ENCODE measurements around the gene BCAS3.

Gene BCAS3

DNA sequence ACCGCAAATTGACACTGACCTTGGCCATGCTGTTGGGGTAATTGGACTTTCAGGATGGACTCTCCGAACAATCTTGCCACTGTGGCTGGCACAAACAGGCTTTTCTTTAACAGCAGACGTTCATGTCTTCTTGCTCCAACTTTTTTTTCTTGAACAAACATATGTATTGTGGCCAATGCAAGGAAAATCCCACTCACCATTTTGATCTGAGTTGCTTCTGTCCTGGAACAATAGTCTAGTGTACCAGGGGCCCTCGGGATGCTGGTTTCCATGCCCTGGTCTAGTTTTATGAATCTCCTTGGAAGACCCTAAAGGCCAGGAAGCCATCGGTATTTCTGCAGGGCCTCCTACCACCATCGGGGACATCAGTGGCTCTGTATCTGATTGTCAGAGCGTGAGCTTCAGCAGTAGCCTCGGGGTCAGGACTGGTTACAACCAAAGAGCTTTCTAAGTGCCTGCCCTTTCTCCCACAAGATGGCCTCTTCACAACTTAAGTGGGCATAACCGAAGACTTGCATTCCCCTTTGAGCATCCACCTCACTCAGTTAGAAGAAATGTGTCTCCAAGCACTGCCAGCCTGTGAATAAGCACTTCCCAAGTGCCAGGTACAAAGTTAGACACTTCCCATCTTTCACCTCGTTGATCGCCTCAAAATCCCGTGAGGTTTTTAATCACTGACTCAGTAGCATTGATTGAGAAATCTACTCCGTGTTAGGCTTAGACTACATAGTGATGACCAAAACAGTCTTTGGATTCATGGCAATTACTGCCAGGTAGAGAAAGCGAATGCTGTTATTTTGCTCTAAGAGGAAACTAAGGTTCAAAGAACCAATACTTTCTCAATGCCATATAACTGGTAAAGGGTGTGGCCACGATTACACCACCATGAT lies 635.0 kb downstream of the BCAS3 start:
- TF ChIP-seq, protein P1, sequence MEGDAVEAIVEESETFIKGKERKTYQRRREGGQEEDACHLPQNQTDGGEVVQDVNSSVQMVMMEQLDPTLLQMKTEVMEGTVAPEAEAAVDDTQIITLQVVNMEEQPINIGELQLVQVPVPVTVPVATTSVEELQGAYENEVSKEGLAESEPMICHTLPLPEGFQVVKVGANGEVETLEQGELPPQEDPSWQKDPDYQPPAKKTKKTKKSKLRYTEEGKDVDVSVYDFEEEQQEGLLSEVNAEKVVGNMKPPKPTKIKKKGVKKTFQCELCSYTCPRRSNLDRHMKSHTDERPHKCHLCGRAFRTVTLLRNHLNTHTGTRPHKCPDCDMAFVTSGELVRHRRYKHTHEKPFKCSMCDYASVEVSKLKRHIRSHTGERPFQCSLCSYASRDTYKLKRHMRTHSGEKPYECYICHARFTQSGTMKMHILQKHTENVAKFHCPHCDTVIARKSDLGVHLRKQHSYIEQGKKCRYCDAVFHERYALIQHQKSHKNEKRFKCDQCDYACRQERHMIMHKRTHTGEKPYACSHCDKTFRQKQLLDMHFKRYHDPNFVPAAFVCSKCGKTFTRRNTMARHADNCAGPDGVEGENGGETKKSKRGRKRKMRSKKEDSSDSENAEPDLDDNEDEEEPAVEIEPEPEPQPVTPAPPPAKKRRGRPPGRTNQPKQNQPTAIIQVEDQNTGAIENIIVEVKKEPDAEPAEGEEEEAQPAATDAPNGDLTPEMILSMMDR (IDR thresholded peaks at IDR 0.05) = no peak
- no peak overlapping the region for H2AFZ ChIP-seq
- H3K27me3 ChIP-seq (ENCODE audit: control insufficient read depth, insufficient read depth, low read length) = no peaks in the 10 kb centered on the region
- no peak overlapping the region for H3K4me2 ChIP-seq (ENCODE audit: low read length)
- no peaks in the 10 kb centered on the region for H3K36me3 ChIP-seq (ENCODE audit: control insufficient read depth, insufficient read depth, low read length)
- no peaks in the 10 kb centered on the region for H3K9me3 ChIP-seq (ENCODE audit: control insufficient read depth, low read length)
- H3K79me2 ChIP-seq = no peaks in the 10 kb centered on the region
- no peaks in the 10 kb centered on the region for H3K4me1 ChIP-seq
- no peak overlapping the region for H3K27ac ChIP-seq
- H3K4me3 ChIP-seq (ENCODE audit: low read depth, low read length) = no peak overlapping the region
- no peak overlapping the region for H3K9ac ChIP-seq

- Histone ChIP-seq H3K9ac (no peak overlapping the region), H3K4me1 (no peaks in the 10 kb centered on the region), H3K36me3 (ENCODE audit: control insufficient read depth, insufficient read depth, low read length) (no peaks in the 10 kb centered on the region), H3K79me2 (no peaks in the 10 kb centered on the region), H3K9me3 (ENCODE audit: control insufficient read depth, low read length) (no peaks in the 10 kb centered on the region), H3K4me2 (ENCODE audit: low read length) (no peak overlapping the region), H2AFZ (no peak overlapping the region), H3K27me3 (ENCODE audit: control insufficient read depth, insufficient read depth, low read length) (no peaks in the 10 kb centered on the region), H3K27ac (peak overlapping the region; percentile 4), H3K4me3 (ENCODE audit: low read depth, low read length) (no peak overlapping the region)
- TF ChIP-seq, protein P1 (IDR thresholded peaks at IDR 0.05) = no peak
Observed at GRCh38 chr17:61313461-61314326, 636.0 kb downstream of the BCAS3 start.

GRCh38 chr17:61314368-61315078 lies 636.9 kb downstream of the BCAS3 start:
- H3K4me2 ChIP-seq (ENCODE audit: low read length) = no peak overlapping the region
- H3K4me1 ChIP-seq = no peaks in the 10 kb centered on the region
- TF ChIP-seq, protein P1 (IDR thresholded peaks at IDR 0.05) = no peak
- no peaks in the 10 kb centered on the region for H3K9me3 ChIP-seq (ENCODE audit: control insufficient read depth, low read length)
- H2AFZ ChIP-seq = no peak overlapping the region
- H3K27me3 ChIP-seq (ENCODE audit: control insufficient read depth, insufficient read depth, low read length) = no peaks in the 10 kb centered on the region
- no peaks in the 10 kb centered on the region for H3K36me3 ChIP-seq (ENCODE audit: control insufficient read depth, insufficient read depth, low read length)
- H3K79me2 ChIP-seq = no peaks in the 10 kb centered on the region
- H3K9ac ChIP-seq = no peak overlapping the region
- no peak overlapping the region for H3K4me3 ChIP-seq (ENCODE audit: low read depth, low read length)
- no peak overlapping the region for H3K27ac ChIP-seq

- no peaks in the 10 kb centered on the region for H3K36me3 ChIP-seq (ENCODE audit: control insufficient read depth, insufficient read depth, low read length)
- no peak overlapping the region for H3K4me2 ChIP-seq (ENCODE audit: low read length)
- no peak overlapping the region for H3K27ac ChIP-seq
- H3K4me1 ChIP-seq = no peaks in the 10 kb centered on the region
- no peak overlapping the region for H2AFZ ChIP-seq
- TF ChIP-seq, protein P1 (IDR thresholded peaks at IDR 0.05) = no peak
- H3K79me2 ChIP-seq = no peaks in the 10 kb centered on the region
- H3K4me3 ChIP-seq (ENCODE audit: low read depth, low read length) = no peak overlapping the region
- no peaks in the 10 kb centered on the region for H3K9me3 ChIP-seq (ENCODE audit: control insufficient read depth, low read length)
- no peaks in the 10 kb centered on the region for H3K27me3 ChIP-seq (ENCODE audit: control insufficient read depth, insufficient read depth, low read length)
- no peak overlapping the region for H3K9ac ChIP-seq
Observed at GRCh38 chr17:61316633-61317032, 639.0 kb downstream of the BCAS3 start.
